NCI-H446 (cell line): ENCODE measurements around the gene GPATCH1.
"Not testable (repeated sequence)": the region's sequence is repeated elsewhere in the genome, so short reads cannot be mapped to it uniquely, and the experiment has no call there.

ENCODE experiments used
- DNase-seq, 2 experiments: peaks; one replicate each; lab custom pipeline; 2025; lab: John Stamatoyannopoulos, UW

Gene GPATCH1

DNA sequence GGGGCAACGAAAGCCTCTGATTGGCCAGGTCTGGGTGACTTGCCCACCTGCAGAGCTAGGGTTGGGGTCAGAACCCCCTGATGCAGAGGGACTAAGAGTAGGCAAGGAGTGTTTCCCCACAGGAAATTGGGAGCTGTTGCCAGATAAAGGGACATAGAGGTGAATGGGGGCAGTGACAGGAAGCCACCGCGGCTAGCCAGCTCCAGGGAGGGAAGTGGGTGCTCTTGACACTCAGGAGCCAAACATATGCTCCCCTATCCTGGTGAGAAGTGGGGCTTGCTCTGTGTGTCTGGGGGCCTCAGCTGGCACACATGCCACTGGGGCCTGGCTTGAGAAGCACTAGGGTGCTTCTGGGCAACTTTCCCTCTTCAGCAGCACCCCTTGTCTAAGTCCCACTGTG lies 76.9 kb downstream of the GPATCH1 start:
- DNase-seq: no peak

DNA sequence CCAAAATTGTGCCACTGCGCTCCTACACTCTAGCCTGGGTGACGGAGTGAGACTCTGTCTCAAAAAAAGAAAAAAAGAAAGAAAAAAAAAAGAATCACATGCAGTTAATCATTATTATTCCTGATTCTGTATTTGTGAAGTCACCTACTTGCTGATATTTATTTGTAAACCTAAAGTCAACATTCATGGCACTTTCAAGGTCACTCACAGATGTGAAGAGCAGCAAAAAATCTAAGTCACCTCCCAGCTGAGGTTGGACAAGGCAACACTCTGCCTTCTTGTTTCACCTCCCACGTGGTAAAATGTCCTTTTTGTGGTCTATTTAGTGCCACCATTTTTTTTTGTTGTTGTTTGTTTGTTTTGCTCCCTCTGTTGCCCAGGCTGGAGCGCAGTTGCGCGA lies 77.4 kb downstream of the GPATCH1 start:
- DNase-seq: no peak

DNA sequence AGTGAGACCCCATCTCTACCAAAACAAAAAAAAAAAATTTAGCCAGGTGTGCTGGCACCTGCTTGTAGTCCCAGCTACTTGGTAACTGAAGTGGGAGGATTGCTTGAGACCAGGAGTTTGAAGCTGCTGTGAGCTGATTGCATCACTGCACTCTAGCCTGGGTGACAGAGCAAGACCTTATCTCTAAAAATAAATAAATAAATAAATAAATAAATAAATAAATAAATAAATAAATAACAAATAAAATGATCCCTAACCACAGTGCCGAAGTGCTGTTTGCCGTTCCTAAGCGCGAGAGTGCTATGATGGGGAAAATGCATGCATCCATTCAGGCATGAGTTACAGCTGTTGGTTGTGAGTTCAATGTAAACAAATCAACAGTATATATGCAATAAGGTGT lies 78.2 kb downstream of the GPATCH1 start:
- DNase-seq: no peak

DNA sequence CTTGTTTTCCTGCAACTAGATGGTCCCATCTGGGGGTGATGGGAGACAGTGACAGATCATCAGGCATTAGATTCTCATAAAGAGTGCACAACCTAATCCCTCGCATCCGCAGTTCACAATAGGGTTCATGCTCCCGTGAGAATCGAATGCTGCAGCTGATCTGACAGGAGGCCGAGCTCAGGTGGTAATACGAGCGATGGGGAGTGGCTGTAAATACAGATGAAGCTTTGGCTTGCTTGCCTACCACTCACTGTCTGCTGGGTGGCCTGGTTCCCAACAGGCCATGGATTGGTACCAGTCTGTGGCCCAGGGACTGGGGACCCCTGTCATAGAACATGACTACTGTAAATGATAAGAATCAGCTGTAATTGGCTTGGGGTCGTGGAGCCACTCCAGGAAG lies 78.9 kb downstream of the GPATCH1 start:
- DNase-seq: no peak

DNA sequence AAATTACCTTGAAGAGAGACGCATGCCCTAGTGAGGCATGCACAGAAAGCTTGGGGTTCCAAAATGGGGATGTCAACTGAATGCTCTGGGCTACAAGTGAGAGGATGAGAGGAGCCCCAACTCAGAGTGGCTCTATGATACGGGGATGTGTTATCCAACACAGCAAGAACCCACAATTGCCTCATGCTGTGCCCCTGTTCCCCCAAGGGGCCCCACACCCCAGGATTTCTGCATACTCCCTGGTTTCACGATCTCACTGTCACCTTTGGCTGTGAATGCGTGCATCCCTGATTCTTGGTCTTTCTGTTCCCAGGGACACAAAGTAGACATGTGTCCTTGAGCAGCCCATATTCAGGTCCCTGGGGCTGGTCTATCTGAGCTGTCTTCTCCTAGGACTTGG lies 80.2 kb downstream of the GPATCH1 start:
- DNase-seq: no peak

DNA sequence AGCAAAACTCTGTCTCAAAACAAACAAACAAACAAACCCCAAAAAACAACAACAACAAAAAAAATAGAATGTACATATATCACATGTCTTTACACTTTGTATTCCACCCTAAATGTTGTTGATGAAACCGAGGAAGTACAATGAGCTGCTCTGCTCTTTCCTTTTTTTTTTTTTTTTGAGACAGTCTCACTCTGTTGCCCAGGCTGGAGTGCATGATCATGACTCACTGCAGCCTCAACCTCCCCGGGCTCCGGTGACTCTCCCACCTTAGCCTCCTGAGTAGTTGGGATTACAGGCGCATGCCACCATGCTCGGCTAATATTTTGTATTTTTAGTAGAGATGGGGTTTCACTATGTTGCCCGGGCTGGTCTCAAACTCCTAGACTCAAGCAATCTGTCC lies 82.5 kb downstream of the GPATCH1 start:
- no peak for DNase-seq

DNA sequence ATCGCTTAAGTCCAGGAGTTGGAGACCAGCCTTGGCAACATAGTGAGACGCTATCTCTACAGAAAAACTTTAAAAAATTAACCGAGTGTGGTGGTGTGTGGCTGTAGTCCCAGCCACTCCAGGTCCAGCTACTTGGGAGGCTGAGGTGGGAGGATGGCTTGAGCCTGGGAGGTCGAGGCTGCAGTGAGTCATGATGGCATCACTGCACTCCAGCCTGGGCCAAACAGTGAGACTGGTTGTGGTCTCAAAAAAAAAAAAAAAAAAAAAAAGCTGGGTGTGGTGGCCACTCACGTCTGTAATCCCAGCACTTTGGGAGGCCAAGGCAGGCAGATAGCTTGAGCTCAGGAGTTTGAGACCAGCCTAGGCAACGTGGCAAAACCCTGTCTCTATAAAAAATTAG lies 85.1 kb downstream of the GPATCH1 start:
- DNase-seq: not testable (repeated sequence)

DNA sequence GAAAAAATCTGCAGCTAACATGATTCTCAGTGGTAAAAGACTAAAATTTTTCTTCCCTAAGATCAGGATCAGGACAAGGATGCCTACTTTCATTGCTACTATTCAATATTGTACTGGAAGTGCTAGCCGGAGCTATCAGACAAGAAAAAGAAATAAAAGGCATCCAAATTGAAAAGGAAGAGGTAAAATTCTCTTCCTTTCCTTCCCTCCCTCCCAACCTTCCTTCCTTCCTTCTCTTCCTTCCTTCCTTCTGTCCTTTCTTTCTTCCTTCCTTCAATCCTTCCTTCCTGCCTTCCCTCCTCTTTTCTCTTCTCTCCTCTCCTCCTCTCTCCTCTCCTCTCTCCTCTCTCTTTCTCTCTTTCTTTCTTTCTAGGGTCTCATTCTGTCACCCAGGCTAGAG lies 86.5 kb downstream of the GPATCH1 start:
- no peak for DNase-seq

DNA sequence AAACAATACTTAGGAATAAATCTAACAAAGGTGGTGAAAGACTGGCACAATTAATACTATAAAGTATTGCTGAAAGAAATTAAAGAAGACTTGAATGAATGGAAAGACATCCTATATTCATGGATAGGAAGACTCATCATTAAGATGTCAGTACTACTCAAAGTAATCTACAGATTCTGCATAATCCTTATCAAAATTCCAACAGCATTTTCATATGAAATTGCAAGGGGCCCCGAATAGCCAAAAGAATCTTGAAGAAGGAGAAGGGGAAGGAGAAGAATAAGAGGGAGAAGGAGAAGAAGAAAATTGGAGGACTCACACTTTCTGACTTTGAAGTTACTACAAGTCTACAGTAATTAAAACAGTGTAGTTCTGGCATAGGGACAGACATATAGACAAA lies 87.5 kb downstream of the GPATCH1 start:
- no peak for DNase-seq

DNA sequence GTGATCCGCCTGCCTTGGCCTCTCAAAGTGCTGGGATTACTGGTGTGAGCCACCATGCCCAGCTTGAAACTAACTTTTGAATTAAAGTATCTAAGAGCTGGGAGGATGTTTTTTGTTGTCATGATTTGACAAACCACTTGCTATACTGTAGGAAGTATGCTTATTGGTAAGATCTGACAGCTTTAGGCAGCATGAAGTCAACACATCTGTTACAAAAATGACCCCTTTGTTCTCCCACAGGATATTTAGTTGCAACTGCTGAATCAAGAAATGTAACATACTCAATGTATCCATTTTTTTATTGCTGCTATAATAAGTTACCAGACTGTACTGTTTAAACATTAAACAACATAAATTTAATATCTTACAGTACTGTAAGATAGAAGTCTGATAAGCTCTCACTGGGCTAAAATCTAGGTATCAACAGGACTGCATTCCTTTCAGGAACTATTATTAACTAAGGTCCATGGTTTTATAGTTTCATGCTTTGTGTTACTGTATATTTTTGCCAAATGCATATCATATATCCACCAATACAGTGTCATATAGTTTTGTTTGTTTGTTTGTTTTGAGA lies 90.3 kb downstream of the GPATCH1 start:
- DNase-seq: no peak

DNA sequence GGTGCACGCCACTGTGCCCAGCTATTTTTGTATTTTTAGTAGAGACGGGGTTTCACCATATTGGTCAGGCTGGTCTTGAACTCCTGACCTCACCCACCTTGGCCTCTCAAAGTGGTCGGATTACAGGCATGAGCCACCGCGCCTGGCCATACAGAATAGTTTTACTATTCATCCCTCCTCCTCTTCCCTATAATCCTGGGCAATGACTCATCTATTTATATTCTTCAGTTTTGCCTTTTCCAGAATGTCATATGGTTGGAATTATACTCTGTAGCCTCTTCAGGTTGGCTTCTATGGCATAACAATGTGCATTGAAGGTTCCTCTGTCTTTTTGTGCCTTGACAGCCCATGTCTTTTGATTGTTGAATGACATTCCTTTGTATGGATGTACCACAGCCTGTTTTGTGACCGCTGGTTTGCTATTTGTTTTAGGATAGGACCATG lies 91.0 kb downstream of the GPATCH1 start:
- no peak for DNase-seq

DNA sequence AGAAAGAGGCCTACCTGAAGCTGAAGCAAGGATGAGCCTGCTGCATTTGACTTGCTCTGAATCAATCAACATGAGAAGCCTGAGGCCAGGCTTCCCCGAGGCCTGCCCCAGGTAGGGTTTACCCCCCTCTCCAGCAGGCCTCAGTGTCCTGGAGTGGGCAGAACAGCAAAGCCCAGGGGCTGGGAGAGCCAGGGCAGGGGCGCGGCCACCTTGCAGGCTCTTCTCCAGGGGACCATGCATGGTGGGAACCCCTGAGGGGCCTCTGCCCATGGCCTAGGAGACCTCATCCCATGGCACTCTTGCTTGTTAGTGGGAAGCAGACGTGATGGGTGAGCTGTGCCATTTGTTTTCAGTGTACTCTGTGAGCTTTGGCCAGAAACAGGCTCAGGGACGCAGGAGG lies 93.2 kb downstream of the GPATCH1 start:
- DNase-seq: no peak

DNA sequence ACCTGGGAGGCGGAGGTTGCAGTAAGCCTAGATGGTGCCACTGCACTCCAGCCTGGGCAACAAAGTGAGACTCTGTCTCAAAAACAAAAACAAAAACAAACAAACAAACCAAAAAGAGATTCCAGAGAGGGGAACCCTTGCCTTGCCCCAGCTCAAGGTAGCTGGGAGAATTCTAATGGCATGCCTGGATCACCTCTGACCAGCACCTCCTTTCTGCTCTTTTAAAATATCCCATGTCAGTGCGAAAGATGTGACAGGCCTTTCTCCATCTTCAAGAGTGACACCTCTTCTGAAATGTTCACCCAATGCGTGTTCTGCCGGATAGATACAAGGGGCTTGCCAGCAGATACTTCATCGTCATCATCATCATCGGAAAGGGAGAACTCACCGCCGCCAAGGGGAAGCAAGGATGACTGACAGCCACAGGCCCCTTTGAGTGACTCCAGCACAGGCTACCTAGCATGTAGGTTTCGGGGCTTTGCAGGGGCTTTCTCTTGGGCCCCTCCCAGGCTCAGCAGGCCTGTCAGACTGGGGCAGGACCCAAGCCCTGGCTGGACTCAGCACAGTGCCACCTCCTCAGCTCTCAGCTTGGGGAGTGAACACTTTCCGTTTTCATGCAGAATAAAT lies 94.3 kb downstream of the GPATCH1 start:
- DNase-seq: no peak

DNA sequence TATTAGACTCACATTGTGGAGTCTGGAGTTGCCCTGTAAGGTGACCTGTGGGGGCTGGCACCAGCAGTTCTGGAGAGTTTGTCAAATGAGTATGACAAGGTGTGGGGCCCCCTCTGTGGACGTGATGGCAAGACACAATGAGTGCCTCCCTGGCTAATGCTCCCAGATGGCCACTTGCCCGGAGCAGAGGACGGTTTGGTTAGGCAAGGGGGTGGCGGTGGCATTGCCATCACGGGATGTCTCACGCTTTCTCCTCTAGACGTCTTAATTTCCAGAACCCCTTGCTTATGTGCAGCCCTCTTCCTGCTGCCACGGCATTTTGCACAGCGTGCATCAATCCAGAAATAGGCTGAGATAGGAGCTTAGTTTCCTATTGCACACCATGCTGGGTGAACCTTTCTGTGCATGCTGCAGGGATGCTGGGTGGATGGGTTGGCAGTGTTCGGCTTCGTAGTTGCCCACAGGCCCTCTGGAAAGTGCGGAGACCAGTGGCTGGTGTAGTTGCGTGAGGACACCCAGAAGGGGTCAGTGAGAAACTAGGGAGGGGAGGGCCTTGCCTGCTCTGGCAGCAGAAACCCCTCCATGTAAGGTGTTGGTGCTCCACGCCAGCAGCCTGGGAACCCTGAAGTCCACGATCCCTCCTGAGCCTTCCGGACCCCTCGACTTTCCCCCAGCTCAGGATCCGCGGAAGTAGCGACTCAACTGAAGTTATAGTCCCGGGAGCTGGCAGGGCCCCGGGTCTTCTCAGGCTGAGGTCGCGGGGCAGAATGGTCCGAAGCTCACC lies 95.1 kb downstream of the GPATCH1 start:
- DNase-seq: no peak

DNA sequence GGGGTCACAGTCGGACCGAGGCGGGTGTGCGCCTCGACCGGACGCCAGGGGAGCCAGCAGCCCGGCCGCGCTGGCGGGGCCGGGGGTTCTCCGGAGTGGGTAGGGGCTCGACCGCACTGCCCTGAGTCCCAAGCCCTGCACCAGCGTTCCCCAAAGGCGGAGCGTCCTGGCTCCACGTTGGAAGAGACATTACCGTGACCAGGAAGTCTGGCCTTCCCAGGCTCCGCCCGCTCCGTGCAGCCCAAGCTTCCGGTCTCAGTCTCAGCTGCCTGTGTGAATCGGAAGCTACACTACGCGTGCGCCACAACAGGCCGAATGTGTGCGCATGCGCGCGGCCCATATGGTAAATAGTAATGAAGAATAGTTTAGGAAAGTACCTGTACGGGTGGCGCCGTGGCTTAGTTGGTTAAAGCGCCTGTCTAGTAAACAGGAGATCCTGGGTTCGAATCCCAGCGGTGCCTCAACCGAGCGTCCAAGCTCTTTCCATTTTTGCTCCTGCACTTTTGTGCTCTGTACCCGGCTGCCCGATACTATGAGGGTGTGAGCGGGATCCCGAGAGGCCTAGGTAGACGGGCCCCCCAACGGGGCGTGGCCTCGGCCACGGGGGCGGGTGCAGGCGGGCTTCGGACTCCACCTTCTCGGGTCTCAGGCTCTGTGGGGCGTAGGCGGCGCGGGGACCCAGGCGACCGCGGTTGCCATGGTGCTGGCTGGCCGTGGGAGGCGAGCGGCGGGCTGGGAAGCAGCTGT lies 95.9 kb downstream of the GPATCH1 start:
- DNase-seq: peak; percentile 98 to 100

DNA sequence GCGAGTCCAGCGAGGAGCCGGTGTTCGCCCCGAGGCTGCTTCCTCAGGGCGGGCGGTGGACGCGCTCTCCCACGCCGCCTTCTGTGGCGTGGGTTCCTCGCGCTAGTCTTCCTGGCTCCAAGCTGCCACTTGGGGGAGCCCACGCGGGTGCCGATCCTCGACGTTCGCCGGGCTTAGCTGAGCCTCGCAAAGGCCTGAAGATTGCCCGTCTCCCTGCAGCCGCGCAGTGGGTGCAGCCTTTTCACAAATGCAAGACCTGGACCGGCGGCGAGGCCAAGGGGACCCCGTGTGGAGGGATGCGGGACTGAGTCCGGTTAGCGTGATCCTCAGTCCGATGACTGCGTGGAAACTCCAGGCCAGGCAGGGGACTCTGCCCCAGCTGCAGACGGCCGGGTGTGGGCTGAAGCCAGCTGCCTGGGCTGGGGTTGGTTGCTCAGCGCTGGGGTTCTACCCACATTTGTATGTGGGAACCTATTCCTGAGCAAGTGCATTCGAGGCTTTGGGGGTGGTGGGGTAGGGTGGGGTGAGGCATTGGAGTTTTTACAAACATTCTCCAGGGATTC lies 96.5 kb downstream of the GPATCH1 start:
- no peak for DNase-seq
